Breast epithelium (tissue), 3 donors: ENCODE measurements around the gene TTLL10.

Source experiments
- CTCF ChIP-seq, 3 donors: fragments of 450-650 bp; IDR thresholded peaks; one replicate each; pipeline ENCODE4 v1.5.1; 2016 to 2017; ENCODE audit warnings: antibody characterized with exemption in 3 of 3, mild to moderate bottlenecking in 3 of 3, moderate library complexity in 3 of 3
- POLR2A ChIP-seq: fragments of 450-650 bp; IDR thresholded peaks from one replicate; pipeline ENCODE4 v1.6.1; 2016; ENCODE audit warnings: antibody characterized with exemption, mild to moderate bottlenecking, moderate library complexity
- POLR2AphosphoS5 ChIP-seq, 3 donors: sonication (generic); formaldehyde crosslinking; IDR thresholded peaks; one replicate each; pipeline ENCODE4 v1.6.1; 2017; ENCODE audit warnings: antibody characterized with exemption in 3 of 3

DNA sequence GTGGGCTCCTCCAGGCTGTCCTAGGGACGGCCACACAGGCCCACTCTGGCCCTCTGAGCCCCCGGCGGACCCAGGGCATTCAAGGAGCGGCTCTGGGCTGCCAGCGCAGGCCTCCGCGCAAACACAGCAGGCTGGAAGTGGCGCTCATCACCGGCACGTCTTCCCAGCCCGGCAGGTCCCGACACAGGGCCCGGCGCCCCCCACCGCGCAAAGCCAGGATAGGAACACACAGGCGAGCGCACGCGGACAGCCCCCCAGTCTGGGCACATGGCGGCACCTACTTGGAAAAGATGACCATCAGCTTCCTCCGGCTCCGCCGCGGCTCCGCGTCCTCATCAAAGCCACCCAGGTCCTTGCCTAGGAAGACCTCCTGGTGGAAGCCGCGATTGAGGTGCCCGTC lies 54.5 kb downstream of the TTLL10 start:
- TF ChIP-seq CTCF (IDR thresholded peaks at IDR 0.05) (no peak), POLR2A (no peak), POLR2AphosphoS5 (IDR thresholded peaks at IDR 0.05) (no peak)
